ENCODE results near the gene LGALS14.

GRCh38 chr19:39698535-39698934 lies 5.7 kb upstream of the LGALS14 start:
- TF ChIP-seq, protein P1, sequence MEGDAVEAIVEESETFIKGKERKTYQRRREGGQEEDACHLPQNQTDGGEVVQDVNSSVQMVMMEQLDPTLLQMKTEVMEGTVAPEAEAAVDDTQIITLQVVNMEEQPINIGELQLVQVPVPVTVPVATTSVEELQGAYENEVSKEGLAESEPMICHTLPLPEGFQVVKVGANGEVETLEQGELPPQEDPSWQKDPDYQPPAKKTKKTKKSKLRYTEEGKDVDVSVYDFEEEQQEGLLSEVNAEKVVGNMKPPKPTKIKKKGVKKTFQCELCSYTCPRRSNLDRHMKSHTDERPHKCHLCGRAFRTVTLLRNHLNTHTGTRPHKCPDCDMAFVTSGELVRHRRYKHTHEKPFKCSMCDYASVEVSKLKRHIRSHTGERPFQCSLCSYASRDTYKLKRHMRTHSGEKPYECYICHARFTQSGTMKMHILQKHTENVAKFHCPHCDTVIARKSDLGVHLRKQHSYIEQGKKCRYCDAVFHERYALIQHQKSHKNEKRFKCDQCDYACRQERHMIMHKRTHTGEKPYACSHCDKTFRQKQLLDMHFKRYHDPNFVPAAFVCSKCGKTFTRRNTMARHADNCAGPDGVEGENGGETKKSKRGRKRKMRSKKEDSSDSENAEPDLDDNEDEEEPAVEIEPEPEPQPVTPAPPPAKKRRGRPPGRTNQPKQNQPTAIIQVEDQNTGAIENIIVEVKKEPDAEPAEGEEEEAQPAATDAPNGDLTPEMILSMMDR (IDR thresholded peaks at IDR 0.05): no peak
- TF ChIP-seq POLR2A (IDR thresholded peaks at IDR 0.05): no peak

Measured in body of pancreas (tissue), 4 donors.